Measurements from ENCODE around the gene TMEM121.

Gene TMEM121

GRCh38 chr14:105498430-105499255 lies 27.7 kb upstream of the TMEM121 start:
- no peak for TF ChIP-seq CTCF (conservative IDR thresholded peaks at IDR 0.05)
- H3K27ac ChIP-seq = no peak overlapping the region

- no peak for TF ChIP-seq CTCF (conservative IDR thresholded peaks at IDR 0.05)
- H3K27ac ChIP-seq = no peak overlapping the region
Measured at GRCh38 chr14:105499256-105500035, 26.9 kb upstream of the TMEM121 start.

GRCh38 chr14:105500036-105500725 lies 26.2 kb upstream of the TMEM121 start:
- no peak overlapping the region for H3K27ac ChIP-seq
- no peak for TF ChIP-seq CTCF (conservative IDR thresholded peaks at IDR 0.05)

- no peak for TF ChIP-seq CTCF (conservative IDR thresholded peaks at IDR 0.05)
- no peak overlapping the region for H3K27ac ChIP-seq
Measured at GRCh38 chr14:105500726-105501101, 25.7 kb upstream of the TMEM121 start.

- TF ChIP-seq CTCF (conservative IDR thresholded peaks at IDR 0.05) = no peak
- H3K27ac ChIP-seq = no peak overlapping the region
Measured at GRCh38 chr14:105501504-105502291, 24.7 kb upstream of the TMEM121 start.

- no peak for TF ChIP-seq CTCF (conservative IDR thresholded peaks at IDR 0.05)
- H3K27ac ChIP-seq = no peak overlapping the region
Measured at GRCh38 chr14:105502446-105503295, 23.7 kb upstream of the TMEM121 start.

All from VCaP (cell line).